ENCODE measurements around the gene CEP112.

Gene CEP112

DNA sequence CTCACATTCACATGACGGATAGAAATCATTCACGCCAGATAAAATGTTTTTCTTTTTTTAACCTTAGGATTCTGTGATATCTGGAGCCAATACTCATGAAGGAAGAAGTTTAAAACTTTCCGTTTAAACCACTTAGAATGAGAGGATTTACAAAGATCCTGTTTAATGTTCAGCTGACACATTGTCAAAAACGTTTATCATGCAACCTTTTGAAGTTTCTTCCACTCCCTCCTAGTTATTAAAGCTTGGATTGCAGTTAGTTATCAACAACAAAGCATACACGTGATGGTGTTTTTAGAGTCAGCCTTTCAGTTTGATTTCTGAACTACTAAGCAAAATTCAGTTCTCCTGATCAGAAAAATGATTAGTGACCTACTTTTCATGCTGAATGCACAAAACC lies 487.2 kb downstream of the CEP112 start:
- no peak overlapping the region for H3K27ac ChIP-seq
- TF ChIP-seq, protein P1, sequence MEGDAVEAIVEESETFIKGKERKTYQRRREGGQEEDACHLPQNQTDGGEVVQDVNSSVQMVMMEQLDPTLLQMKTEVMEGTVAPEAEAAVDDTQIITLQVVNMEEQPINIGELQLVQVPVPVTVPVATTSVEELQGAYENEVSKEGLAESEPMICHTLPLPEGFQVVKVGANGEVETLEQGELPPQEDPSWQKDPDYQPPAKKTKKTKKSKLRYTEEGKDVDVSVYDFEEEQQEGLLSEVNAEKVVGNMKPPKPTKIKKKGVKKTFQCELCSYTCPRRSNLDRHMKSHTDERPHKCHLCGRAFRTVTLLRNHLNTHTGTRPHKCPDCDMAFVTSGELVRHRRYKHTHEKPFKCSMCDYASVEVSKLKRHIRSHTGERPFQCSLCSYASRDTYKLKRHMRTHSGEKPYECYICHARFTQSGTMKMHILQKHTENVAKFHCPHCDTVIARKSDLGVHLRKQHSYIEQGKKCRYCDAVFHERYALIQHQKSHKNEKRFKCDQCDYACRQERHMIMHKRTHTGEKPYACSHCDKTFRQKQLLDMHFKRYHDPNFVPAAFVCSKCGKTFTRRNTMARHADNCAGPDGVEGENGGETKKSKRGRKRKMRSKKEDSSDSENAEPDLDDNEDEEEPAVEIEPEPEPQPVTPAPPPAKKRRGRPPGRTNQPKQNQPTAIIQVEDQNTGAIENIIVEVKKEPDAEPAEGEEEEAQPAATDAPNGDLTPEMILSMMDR (conservative IDR thresholded peaks at IDR 0.05): no peak

DNA sequence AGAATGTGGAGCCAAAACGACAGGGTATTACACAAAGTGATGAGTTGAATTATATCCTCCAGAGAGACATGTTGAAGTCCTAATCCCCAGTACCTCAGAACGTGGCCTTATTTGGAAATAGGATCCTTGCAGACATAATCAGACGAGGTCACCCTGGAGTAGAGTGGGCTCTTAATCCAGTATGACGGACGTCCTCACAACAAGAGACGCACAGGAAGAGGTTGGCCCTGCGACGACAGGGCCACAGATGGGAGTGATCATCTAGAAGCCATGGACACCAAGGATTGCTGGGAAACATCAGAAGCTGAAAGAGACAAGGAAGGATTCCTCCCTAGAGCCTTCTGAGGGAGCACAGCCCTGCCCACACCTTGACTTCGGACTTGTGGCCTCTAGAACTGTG lies 488.0 kb downstream of the CEP112 start:
- TF ChIP-seq, protein P1 (conservative IDR thresholded peaks at IDR 0.05): no peak
- no peak overlapping the region for H3K27ac ChIP-seq

DNA sequence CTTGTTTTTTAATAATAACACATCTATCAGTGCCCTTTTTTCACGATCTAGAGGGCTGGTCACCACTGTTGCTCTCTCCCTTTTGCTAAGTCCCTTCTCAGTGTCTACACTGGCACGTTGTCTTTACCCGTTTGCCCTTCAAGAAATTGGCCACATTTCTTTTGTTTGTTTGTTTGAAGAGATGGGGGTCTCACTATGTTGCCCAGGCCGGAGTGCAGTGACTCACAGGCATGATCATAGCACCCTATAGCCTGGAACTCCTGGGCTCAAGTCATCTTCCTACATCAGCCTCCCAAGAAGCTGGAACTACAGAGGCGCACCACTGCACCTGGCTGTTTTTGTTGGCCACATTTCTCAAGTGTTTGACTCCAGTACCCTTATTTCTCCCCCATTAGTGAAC lies 492.5 kb downstream of the CEP112 start:
- H3K27ac ChIP-seq: no peak overlapping the region
- TF ChIP-seq, protein P1 (conservative IDR thresholded peaks at IDR 0.05): no peak

DNA sequence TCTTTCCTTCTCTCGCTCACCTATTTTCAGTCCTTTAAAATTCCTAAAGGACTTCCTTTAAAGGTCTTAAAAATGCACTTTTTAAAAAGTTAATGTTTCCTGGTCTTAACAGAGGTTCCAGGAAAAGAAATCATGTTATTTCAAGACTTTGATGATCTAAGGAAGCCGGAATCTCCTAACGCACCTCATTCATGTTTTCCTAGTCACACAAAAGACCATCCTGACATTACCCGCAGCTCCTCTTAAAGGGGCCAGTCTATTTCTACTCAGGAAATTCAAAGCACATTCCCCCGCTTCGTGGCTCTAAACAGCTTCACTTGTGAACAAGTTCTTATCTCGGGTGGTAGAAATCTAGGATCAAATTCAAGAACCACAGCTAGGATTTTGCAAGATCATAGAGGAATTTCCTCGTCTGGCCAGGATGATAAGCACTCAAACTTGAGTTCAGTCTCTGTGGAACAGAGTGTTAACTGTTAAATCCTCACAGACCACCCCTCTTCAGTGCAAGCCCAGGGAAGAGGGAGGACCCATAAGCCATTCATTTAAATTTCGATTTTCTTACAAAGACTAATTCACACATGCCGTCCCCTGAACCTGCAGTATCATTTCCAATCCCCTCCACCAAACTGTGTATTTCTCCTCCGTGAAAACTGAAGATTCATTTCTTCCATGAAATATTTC lies 493.4 kb downstream of the CEP112 start:
- TF ChIP-seq, protein P1 (conservative IDR thresholded peaks at IDR 0.05): no peak
- peak overlapping the region; percentile 79 for H3K27ac ChIP-seq

DNA sequence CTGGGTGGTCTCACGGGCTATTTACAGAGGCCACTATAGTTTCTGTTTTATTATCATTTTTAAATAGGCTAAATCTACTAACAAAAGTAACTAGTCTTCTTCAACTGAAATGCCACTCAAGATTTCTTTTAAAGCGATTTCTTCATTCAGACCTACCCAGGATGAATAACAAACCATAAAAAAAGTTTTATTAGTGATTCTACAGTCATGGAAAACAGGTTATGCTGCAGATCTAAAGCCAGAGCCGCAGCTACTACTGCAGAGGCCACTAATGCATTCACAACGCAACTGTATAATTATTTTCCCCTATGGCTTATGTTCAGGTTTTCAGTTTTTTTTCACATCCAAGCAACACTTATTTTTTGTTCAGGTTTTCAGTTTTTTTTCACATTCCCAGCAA lies 494.3 kb downstream of the CEP112 start:
- H3K27ac ChIP-seq: peak overlapping the region; percentile 79
- TF ChIP-seq, protein P1 (conservative IDR thresholded peaks at IDR 0.05): no peak

DNA sequence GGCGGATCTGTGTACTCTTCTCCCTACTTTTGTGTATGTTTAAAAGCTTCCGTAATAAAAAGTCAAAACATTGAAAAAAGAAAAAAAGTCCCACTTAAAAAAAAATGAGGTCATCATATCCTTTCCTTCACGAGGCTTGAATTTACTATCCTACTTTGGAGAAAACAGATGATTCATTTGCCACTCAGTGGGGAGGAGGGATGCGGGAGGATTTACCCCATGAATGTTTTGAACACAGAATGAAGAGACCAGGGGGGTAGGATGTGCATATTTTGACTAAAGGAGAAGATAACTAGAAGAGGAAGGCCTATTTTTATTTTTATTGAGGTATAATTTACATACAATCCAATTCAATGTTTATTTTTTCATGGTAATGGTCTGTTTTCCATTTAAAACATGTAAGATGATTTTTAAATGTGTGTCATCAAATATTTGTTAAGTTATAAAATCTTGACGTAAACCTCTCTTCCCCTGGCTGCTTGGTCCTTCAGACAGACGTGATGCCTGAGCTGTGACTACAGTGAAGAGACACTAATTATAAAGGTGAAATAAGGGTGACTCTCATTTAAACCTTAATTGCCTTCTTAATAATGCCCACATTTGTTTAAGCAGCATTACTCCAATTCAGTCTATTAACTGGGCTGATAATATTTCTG lies 495.1 kb downstream of the CEP112 start:
- TF ChIP-seq, protein P1 (conservative IDR thresholded peaks at IDR 0.05): no peak
- H3K27ac ChIP-seq: peak overlapping the region; percentile 79

DNA sequence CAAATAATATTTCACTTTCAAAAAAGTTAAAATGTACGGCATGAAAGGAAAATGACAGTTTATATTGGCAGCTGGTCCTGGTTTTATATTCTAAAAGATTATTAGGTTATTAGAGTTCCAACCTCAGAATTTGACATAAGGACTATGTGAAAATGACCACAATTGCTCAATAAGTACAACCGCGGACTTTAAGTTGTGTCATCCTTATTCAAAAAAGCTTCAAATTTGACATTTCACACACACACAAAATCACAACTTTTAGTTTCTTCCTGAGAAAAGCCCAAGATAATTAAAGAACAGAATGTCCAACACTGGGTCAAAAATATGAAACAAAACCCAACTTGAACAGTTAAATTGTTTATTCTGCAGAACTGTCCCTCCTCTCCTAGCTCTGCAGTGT lies 497.3 kb downstream of the CEP112 start:
- TF ChIP-seq, protein P1 (conservative IDR thresholded peaks at IDR 0.05): no peak

More for the DNA sequence above, 497.3 kb downstream of the CEP112 start:
- H3K27ac ChIP-seq: no peak overlapping the region

All from VCaP (cell line).